G401.6 (cell line): ENCODE results near the gene RASAL1.
"Not testable (repeated sequence)": the region's sequence is repeated elsewhere in the genome, so short reads cannot be mapped to it uniquely, and the experiment has no call there.

Source experiments
- FAIRE-seq: peaks from 2 replicates; lab custom pipeline; 2012; peaks lifted over from hg19 to GRCh38; lab: Jason Lieb, UNC

RASAL1 gene

GRCh38 chr12:113161415-113162016 lies 26.0 kb upstream of the RASAL1 start:
- FAIRE-seq = peak; percentile 88

DNA sequence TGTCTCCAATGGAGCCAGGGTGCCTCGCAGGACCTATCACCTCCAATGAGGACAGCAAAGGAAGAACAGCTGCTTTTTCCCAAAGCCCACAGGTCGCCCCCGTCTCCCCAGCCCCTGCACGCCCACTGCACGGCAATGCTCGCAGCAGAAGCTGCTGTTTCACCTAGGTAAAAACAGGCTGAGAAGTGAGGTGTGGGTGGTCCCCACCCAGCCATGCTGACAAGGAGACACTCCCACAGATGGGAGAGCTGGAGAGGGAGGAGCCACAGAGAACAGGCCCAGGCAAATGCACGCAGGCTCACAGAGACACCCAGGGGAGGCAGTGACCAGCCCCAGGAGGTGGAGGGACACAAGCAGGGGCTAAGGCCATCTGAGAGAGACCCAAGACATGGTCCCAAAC lies 24.4 kb upstream of the RASAL1 start:
- no peak for FAIRE-seq

GRCh38 chr12:113158439-113159203 lies 23.1 kb upstream of the RASAL1 start:
- FAIRE-seq = no peak

GRCh38 chr12:113157218-113157859 lies 21.8 kb upstream of the RASAL1 start:
- FAIRE-seq = no peak

GRCh38 chr12:113155646-113156045 lies 20.1 kb upstream of the RASAL1 start:
- FAIRE-seq = no peak

DNA sequence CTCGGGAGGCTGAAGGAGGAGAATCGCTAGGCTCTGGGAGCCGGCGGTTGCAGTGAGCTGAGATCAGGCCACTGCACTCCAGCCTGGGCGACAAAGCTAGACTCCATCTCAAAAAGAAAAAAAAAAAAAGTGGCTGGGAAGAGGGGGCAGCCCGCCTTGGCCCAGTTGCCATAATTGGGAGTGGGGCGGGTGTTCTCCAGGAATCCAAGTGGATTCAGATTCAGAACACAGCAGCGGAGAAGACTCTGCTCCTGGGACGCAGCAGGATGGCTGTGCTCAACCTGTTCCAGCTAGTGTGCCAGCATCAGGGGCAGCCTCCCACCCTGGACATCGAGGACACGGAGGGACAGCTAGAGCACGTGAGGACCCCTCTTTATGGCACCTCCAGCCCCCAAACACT lies 19.5 kb upstream of the RASAL1 start:
- no peak for FAIRE-seq

GRCh38 chr12:113154351-113154973 lies 18.9 kb upstream of the RASAL1 start:
- FAIRE-seq = no peak

GRCh38 chr12:113152835-113153814 lies 17.6 kb upstream of the RASAL1 start:
- FAIRE-seq = peak; percentile 70

DNA sequence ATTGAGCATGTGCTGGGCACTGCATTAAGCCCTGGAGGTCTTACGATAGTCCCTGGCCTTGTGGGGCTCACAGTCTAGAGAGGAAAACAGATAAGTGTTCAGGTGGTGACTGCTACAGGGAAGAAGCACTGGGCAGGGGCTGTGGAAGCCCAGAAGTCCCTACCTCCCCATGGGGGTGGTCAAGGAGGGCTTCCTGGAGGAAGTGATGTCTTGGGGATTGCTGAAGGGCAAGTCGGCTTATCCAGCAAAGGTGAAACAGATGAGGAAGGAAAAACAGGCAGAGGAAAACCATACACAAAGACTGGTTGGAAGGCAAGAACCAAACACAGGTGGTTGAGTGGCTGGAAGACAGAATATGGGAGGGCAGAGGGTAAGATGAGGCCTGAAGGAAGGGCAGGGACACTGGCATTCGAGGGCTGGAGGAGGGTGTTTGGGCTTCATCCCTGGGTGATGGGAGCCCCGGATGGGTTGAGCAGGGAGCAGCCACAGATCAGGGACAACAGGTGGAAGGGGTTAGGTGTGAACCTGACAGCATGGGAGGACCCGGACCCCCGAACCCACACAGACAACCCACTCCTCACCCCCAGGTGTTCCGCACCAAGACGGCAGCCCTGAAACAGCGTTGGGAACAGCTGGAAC lies 16.8 kb upstream of the RASAL1 start:
- no peak for FAIRE-seq

- FAIRE-seq = no peak
Measured at GRCh38 chr12:113151655-113152054, 16.1 kb upstream of the RASAL1 start.

- FAIRE-seq = no peak
Measured at GRCh38 chr12:113149361-113150150, 14.0 kb upstream of the RASAL1 start, which contains the start of gene CFAP73. Gene CFAP73, plus strand, starts transcription at chr12:113149724. Its CDS starts 134 bp downstream, at chr12:113149858.

- FAIRE-seq = no peak
Measured at GRCh38 chr12:113146999-113147398, 11.4 kb upstream of the RASAL1 start.

- no peak for FAIRE-seq
Measured at GRCh38 chr12:113145720-113146551, 10.4 kb upstream of the RASAL1 start.

- no peak for FAIRE-seq
Measured at GRCh38 chr12:113144806-113145205, 9.2 kb upstream of the RASAL1 start.

DNA sequence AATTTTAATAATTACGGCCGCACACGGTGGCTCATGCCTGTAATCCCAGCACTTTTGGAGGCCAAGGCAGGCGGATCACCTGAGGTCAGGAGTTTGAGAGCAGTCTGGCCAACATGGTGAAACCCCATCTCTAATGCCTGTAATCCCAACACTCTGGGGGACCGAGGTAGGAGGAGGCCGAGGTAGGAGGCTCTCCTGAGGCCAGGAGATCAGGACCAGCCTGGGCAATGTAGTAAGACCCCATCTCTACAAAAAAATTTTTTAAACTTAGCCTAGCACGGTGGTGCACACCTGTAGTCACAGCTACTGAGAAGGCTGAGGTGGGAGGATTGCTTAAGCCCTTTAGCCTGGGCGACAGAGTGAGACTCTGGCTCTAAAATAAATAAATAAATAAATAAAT lies 8.4 kb upstream of the RASAL1 start:
- no peak for FAIRE-seq

DNA sequence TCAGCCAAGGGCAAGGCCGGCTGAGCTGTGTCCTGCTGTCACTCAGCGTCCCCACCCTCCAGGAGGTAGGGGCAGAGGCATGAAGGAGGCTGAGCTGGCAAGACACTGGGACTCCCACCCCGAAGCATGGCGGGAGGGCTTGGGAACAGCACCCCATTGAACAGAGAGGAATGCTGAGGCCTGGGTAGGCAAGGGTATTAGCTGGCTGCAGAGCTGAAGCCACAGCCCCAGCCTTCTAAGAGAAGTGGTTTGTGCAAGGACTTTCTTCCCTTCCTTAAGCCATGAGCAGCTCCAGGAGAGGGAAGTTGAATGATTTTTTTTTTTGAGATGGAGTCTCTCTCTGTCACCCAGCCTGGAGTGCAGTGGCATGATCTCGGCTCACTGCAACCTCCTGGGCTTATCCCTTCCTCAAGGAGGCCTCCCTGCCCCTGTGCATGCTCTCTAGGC lies 7.3 kb upstream of the RASAL1 start:
- FAIRE-seq = no peak

DNA sequence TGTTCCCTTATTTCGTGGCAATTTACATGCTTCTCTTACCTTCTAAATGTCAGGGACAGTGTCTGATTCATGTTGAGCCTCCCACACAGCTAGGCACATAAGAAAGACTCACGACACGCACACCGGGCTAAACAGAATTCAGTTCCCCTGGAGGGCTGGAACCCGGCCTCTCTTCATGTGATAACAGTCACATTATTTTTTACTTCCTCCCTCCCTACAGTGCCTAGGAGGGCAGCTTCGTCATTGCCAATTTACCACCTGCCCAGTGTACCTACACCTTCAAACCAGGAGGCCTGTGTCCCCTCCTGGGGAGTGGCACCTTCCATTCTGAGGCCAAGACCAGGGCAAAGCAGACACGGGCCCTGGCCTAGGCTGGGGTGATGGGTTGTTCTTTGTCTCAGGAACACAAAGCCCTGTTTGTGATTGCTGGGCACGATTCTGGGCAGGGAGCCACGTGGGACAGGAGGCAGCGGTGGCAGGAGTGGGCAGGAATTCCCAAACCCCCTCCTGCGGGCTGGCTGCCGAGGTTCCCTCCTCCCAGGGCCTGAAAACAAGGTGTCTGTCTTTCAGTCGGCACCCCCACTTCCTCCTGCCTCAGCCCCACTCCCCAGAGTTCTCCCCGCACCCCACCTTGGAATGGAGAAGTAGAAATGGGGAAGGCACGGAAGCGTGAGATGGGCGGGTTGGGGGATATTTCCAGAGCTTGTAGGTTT lies 6.8 kb upstream of the RASAL1 start:
- no peak for FAIRE-seq

GRCh38 chr12:113141716-113142115 lies 6.2 kb upstream of the RASAL1 start:
- FAIRE-seq = not testable (repeated sequence)

GRCh38 chr12:113140706-113141105 lies 5.1 kb upstream of the RASAL1 start:
- no peak for FAIRE-seq
